ENCODE results near the gene ARL6IP4. TPM values are rescaled to one million over a fixed set of nuclear protein-coding genes. Genes with fewer than 3 reads are reported as not detected.

The ARL6IP4 gene
- total and polyA plus RNA-seq, 2 of the 4 experiments (the other 2 are of a cell fraction) = 161 to 254 TPM

GRCh38 chr12:122990961-122991622, 10.6 kb downstream of the ARL6IP4 start:
- Histone ChIP-seq H3K23ac (ENCODE audit: low read depth, low read length) (no peak overlapping the region), H4K8ac (ENCODE audit: low read depth in 2 of 2, low read length in 2 of 2) (no peak overlapping the region), H3K4me1 (ENCODE audit: control insufficient read depth, insufficient read depth, low read length) (no peaks in the 10 kb centered on the region), H3K9me1 (ENCODE audit: insufficient read depth, low read length) (peaks cover 6% of the 10 kb centered on the region; the same call in 1 of the 2 replicates), H3K79me1 (ENCODE audit: low read depth in 1 of 2, low read length in 2 of 2) (no peaks in the 10 kb centered on the region), H3K4ac (ENCODE audit: low read depth, low read length) (no peak overlapping the region), H3K9ac (ENCODE audit: low read depth, low read length) (no peak overlapping the region), H3K4me2 (ENCODE audit: low read depth, low read length) (no peak overlapping the region), H2AK9ac (replicated peaks; ENCODE audit: low read depth, low read length, poor library complexity) (no peak overlapping the region), H3K4me3 (ENCODE audit: insufficient read depth, low read depth, low read length) (no peak overlapping the region), H3K36me3 (ENCODE audit: control insufficient read depth, insufficient read depth, low read length) (peaks cover 40% of the 10 kb centered on the region; the same call in 1 of the 2 replicates), H2BK120ac (ENCODE audit: low read depth, low read length) (no peak overlapping the region), H3K27ac (ENCODE audit: insufficient read depth, low read length) (no peak overlapping the region), H2AK5ac (ENCODE audit: low read depth, low read length) (no peak overlapping the region), H3K14ac (replicated peaks; ENCODE audit: low read depth, low read length) (no peak overlapping the region), H3K9me3 (ENCODE audit: control insufficient read depth, insufficient read depth, low read length) (no peaks in the 10 kb centered on the region), H3K27me3 (ENCODE audit: control insufficient read depth, insufficient read depth, low read length) (no peaks in the 10 kb centered on the region), H2BK5ac (ENCODE audit: low read depth, low read length, poor library complexity, severe bottlenecking) (no peak overlapping the region), H2BK15ac (ENCODE audit: low read depth, low read length) (no peak overlapping the region), H4K5ac (ENCODE audit: low read depth, low read length) (no peak overlapping the region), H4K20me1 (ENCODE audit: insufficient read depth, low read length) (no peaks in the 10 kb centered on the region; the same call in 1 of the 2 replicates), H3K18ac (ENCODE audit: low read depth, low read length) (no peak overlapping the region), H3K56ac (ENCODE audit: extremely low read depth, insufficient read depth, low read length) (no peak overlapping the region), H4K91ac (ENCODE audit: insufficient read depth, low read depth, low read length) (no peak overlapping the region), H2BK20ac (ENCODE audit: low read depth, low read length) (no peak overlapping the region), H2AFZ (replicated peaks; ENCODE audit: low read length, poor library complexity) (no peak overlapping the region)
- 81% methylated on average over 9 of the region's 13 CpGs; no CpG with 5 or more reads in 1 of the 2 experiments for WGBS, 2 experiments (ENCODE audit: extremely low coverage in 2 of 2, insufficient read length in 1 of 2)
- ChIA-PET POLR2A (ENCODE audit: unreplicated experiment) (no interaction called here), CTCF (no interaction called here)
- dilution Hi-C loops (cut with HindIII; ENCODE audit: low sequenced_read_pairs, unreplicated experiment) = loop anchor here (25.0 kb wide), 1 partner anchor 246 kb away; the partner anchor contains the start of genes MPHOSPH9 and MTRFR
- no TSS peak for BruUV-seq (replicated peaks)
- intact Hi-C loops (cut with micrococcal nuclease) = no loop called here
- in situ Hi-C loops (cut with MboI; ENCODE audit: low sequenced_read_pairs) = no loop called here
- TF ChIP-seq CEBPB (IDR thresholded peaks at IDR 0.05; ENCODE audit: low read depth, low read length) (no peak), MAFK (IDR thresholded peaks at IDR 0.05; ENCODE audit: low read depth, low read length) (no peak), NFE2L2 (IDR thresholded peaks at IDR 0.05; ENCODE audit: low read depth, low read length) (no peak), POLR2A (IDR thresholded peaks at IDR 0.05; ENCODE audit: low read depth, low read length) (no peak), FOS (IDR thresholded peaks at IDR 0.05; ENCODE audit: low read depth, low read length) (no peak), CHD1 (IDR thresholded peaks at IDR 0.05; ENCODE audit: low read depth, low read length) (no peak), CTCF (conservative IDR thresholded peaks at IDR 0.05; ENCODE audit: low read depth, low read length) (no peak), USF2 (IDR thresholded peaks at IDR 0.05; ENCODE audit: low read depth, low read length) (no peak), RCOR1 (IDR thresholded peaks at IDR 0.05; ENCODE audit: insufficient replicate concordance, low read length) (no peak), BHLHE40 (IDR thresholded peaks at IDR 0.05; ENCODE audit: low read depth, low read length) (no peak)
- ATAC-seq (ENCODE audit: low read depth) = no peak
- no peak for DNase-seq

Data from IMR-90 (cell line).